LNCaP clone FGC (cell line): ENCODE results near the gene ENPP4.
"Not testable (repeated sequence)": the region's sequence is repeated elsewhere in the genome, so short reads cannot be mapped to it uniquely, and the experiment has no call there.

Experiments used
- DNase-seq: peaks from one replicate; pipeline ENCODE4 v3.0.0-alpha.2; 2011; ENCODE audit warnings: low read depth
- H3K4me3 ChIP-seq: 2 replicates; pipeline ENCODE4 v1.5.1; 2011; ENCODE audit warnings: mild to moderate bottlenecking, low read depth, low read length, control low read depth
- TF ChIP-seq, protein P1 (sequence below): IDR thresholded peaks from 2 replicates; pipeline ENCODE4 v1.5.1; 2012; ENCODE audit warnings: mild to moderate bottlenecking; ENCODE audit not compliant: control insufficient read depth, insufficient read depth; ENCODE audit errors: extremely low read depth

ENPP4 gene, protein sequence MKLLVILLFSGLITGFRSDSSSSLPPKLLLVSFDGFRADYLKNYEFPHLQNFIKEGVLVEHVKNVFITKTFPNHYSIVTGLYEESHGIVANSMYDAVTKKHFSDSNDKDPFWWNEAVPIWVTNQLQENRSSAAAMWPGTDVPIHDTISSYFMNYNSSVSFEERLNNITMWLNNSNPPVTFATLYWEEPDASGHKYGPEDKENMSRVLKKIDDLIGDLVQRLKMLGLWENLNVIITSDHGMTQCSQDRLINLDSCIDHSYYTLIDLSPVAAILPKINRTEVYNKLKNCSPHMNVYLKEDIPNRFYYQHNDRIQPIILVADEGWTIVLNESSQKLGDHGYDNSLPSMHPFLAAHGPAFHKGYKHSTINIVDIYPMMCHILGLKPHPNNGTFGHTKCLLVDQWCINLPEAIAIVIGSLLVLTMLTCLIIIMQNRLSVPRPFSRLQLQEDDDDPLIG

DNA sequence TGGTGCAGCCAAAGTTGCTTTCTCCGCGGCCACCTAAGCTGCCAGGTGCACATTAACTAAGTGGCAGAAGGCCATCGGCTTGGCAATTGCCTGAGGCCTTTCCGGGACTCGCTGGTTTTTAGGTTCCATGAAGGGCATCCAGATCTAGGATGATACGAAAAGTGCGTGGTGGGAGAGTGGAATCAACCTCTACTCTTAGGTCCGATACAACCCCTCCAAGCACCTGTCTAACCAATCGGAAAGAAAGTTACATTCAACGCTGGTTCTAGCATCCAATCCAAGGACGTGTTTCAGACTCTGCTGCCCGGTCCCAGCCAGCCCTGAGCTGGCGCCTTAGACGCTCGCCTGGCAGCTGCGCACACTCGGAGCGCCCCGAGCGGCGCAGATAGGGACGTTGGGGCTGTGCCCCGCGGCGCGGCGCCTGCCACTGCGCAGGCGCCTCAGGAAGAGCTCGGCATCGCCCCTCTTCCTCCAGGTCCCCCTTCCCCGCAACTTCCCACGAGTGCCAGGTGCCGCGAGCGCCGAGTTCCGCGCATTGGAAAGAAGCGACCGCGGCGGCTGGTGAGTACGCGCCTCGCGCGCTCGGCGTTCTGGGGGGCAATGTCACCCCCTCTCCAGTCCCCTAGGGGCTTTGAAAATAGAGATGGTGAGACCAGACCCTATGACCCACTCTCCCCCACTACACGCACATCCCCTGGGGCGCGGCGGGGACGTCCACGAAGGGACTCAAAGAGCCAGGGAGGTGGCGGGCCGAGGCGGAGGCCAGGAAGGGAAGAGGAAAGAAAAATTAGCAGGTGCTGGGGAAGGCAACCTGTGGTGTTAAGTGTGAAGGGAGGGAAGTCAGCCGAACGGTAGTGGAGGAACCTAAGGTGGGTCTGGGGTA is at the start of gene ENPP4:
TSS of gene ENPP4 (plus strand) at position 361 of the 883 bp plus-strand sequence. CDS start 9,595 bp downstream, outside the sequence.
- DNase-seq = peak; percentile 86
- H3K4me3 ChIP-seq = peak within 1 kb of the TSS; percentile 77
- TF ChIP-seq, protein P1, sequence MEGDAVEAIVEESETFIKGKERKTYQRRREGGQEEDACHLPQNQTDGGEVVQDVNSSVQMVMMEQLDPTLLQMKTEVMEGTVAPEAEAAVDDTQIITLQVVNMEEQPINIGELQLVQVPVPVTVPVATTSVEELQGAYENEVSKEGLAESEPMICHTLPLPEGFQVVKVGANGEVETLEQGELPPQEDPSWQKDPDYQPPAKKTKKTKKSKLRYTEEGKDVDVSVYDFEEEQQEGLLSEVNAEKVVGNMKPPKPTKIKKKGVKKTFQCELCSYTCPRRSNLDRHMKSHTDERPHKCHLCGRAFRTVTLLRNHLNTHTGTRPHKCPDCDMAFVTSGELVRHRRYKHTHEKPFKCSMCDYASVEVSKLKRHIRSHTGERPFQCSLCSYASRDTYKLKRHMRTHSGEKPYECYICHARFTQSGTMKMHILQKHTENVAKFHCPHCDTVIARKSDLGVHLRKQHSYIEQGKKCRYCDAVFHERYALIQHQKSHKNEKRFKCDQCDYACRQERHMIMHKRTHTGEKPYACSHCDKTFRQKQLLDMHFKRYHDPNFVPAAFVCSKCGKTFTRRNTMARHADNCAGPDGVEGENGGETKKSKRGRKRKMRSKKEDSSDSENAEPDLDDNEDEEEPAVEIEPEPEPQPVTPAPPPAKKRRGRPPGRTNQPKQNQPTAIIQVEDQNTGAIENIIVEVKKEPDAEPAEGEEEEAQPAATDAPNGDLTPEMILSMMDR = peak; percentile 9; the same call in 1 of the 2 replicates

DNA sequence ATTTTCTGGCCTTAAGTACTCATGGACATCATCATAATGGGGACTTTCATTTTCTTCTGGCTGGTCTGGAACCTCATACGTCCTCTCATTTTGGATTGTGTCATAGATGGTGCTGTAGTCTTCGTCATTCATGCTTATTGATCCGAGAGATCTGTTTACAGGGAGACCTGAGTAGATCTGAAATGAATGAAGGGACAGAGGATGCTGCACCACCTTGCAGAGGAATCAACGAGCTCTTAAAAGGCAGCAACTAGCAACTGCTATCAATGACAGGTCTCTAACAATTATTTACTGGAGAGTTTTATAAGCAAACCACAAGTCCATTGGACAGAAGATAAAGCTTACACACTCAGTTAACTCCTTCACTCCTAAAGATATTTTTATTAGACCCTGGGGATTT is 49.7 kb upstream of the ENPP4 start:
- TF ChIP-seq, protein P1 = no peak
- H3K4me3 ChIP-seq = no peak overlapping the region
- DNase-seq = no peak

GRCh38 chr6:46085688-46086087 is 44.1 kb upstream of the ENPP4 start:
- not testable (repeated sequence) for H3K4me3 ChIP-seq, DNase-seq

- no peak overlapping the region for H3K4me3 ChIP-seq
- no peak for DNase-seq
- TF ChIP-seq, protein P1 = peak; percentile 72
These were observed 39.4 kb upstream of the ENPP4 start for GRCh38 chr6:46090115-46091079.

- H3K4me3 ChIP-seq = no peak overlapping the region
- TF ChIP-seq, protein P1 = no peak
- DNase-seq = no peak
These were observed 38.7 kb upstream of the ENPP4 start for GRCh38 chr6:46091080-46091478.

DNA sequence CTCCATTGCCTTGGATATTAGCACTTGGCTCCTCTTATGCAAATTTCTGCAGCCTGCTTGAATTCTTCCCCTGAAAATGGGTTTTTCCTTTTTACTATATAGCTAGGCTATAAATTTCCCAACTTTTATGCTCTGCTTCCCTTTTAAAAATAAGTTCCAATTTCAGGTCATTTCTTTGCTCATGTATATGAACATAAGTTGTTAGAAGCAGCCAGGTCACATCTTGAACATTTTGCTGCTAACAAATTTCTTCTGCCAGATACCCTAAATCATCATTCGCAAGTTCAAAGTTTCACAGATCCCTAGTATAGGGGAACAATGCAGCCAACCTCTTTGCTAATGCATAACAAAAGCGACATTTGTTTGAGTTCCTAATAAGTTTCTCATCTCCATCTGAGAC is 34.5 kb upstream of the ENPP4 start:
- no peak overlapping the region for H3K4me3 ChIP-seq
- DNase-seq = no peak
- TF ChIP-seq, protein P1 = no peak

DNA sequence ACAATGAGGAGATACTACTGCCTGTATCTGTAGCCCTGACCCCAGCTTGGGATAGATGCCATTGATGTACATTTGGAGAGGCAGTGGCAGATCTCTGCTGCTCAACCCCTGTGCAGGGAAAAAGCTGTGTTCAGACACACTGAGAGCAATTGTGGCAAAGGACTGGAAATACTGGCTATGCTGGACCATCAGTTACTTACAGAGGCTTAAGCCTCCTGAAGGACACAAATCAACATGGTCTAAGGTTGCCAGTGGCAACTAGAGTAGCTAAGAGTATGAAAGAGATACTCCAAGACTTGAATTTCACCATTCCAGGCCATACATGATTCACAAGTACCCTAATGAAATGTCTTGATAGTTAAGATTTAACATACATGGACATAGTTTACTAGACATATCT is 32.4 kb upstream of the ENPP4 start:
- no peak overlapping the region for H3K4me3 ChIP-seq
- TF ChIP-seq, protein P1 = no peak
- no peak for DNase-seq
